Mucosa of descending colon (tissue), 3 donors: ENCODE measurements around the gene TJP1. TPM values are rescaled to one million over a fixed set of nuclear protein-coding genes. Genes with fewer than 3 reads are reported as not detected.
A peak's percentile ranks its signal among the peaks of the same experiment; 100 is the strongest.

ENCODE experiments used
- ATAC-seq: fragments of 200-7000 bp; cut with Tn5 transposase; one replicate; pipeline ENCODE4 v1.9.1; 2020; ENCODE audit warnings: mild to moderate bottlenecking, moderate library complexity
- DNase-seq, 3 donors: peaks; one replicate each; pipeline ENCODE4 v3.0.0-alpha.2; 2020
- H3K36me3 ChIP-seq: fragments of 200-600 bp; one replicate; pipeline ENCODE4 v1.8.0; 2021; ENCODE audit warnings: low read depth, mild to moderate bottlenecking
- H3K4me1 ChIP-seq: fragments of 200-600 bp; one replicate; pipeline ENCODE4 v1.8.0; 2021; ENCODE audit warnings: low read depth, mild to moderate bottlenecking
- H3K4me3 ChIP-seq: fragments of 200-600 bp; one replicate; pipeline ENCODE4 v1.8.0; 2021; ENCODE audit warnings: mild to moderate bottlenecking
- H3K9me3 ChIP-seq: fragments of 200-600 bp; one replicate; pipeline ENCODE4 v1.8.0; 2021; ENCODE audit warnings: mild to moderate bottlenecking
- CTCF ChIP-seq: fragments of 200-600 bp; IDR thresholded peaks from one replicate; pipeline ENCODE4 v1.8.0; 2022; ENCODE audit warnings: antibody characterized with exemption, mild to moderate bottlenecking
- intact Hi-C, 2 donors: fragments of 100-400 bp; cut with DNase I in 1 of 2; cut with micrococcal nuclease in 1 of 2; formaldehyde crosslinking; loops; one replicate each; pipeline versions ENCODE4 v1.11.0 to v1.11.1; 2022; cut with DNase I, micrococcal nuclease
- total RNA-seq, 3 donors: library from RNA; stranded (reverse); fragmentation: NEBNext Ultra II Directional in 2 of 3; extraction: Animal tissue kit (Norgen Biotek cat#: 25700) in 2 of 3; gene quantifications; one replicate each; pipeline versions ENCODE4 v1.2.1 to v1.2.4, GENCODE V29; 2021 to 2023
- donor health status: DM: no; HTN: no; CAD: no; lungs with moderate emphysema.
- donor health status: DM: no; HTN: no; CAD: no.
- donor health status: DM: no; HTN: yes; CAD: no.

Gene TJP1
- total RNA-seq, 3 donors from 2014 or later, result 78.8 to 129 (median 86.9) TPM

DNA sequence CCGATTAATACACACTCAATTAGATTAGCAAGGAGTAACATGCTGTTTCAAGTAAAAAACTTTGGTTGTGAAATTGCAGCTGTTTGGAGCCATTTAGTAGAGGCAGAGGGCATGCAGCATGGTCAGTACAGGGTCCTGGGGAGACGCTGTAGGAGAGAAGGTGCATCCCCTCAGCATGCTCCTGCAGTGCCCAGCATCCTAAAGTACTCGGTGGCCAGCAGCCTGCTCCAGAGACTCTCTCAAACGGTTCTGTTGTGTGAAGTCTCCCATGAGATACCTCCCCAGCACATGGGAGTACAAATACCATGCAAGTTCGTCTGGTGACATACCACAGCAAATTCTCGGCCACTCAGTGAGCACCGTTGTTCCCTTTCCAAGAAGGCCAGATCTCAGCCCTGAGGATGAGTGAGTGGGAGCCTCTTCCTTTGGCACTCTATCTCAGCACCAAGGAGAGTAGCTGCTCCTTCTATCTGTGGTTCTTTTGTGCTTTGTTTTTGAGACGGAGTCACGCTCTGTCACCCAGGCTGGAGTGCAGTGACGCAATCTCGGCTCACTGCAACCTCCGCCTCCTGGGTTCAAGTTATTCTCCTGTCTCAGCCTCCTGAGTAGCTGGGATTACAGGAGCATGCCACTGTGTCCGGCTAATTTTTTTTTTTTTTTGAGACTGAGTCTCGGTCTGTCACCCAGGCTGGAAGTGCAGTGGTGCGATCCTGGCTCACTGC lies 72.7 kb downstream of the TJP1 start:
- ATAC-seq (no peak), DNase-seq (no peak)
- no peaks in the 10 kb centered on the region for H3K4me1 ChIP-seq
- no peaks in the 10 kb centered on the region for H3K9me3 ChIP-seq
- no peaks in the 10 kb centered on the region for H3K36me3 ChIP-seq
- intact Hi-C loops, result no loop called here
- TF ChIP-seq CTCF, result no peak
- H3K4me3 ChIP-seq, result no peak overlapping the region

GRCh38 chr15:29747837-29748417 lies 74.3 kb downstream of the TJP1 start:
- ATAC-seq (no peak), DNase-seq (no peak)
- intact Hi-C loops, result no loop called here
- Histone ChIP-seq H3K4me1 (no peaks in the 10 kb centered on the region), H3K36me3 (no peaks in the 10 kb centered on the region), H3K4me3 (no peak overlapping the region), H3K9me3 (no peaks in the 10 kb centered on the region)
- TF ChIP-seq CTCF, result no peak

DNA sequence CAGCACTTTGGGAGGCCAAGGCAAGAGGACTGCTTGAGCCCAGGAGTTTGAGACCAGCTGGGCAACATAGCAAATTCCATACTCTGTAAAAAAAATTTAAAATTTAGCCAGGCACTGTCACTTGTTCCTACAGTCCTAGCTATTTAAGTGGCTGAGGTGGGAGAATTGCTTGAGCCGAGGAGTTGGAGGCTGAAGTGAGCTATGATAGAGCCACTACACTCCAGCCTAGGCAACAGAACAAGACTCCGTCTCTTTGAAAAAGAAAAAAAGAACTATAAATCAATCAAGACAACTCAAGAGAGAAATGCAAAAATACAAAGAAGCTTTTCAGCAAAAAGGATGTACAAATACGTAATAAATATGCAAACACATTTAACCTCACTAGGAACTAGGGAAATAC lies 78.8 kb downstream of the TJP1 start:
- H3K9me3 ChIP-seq, result no peaks in the 10 kb centered on the region
- H3K4me1 ChIP-seq, result no peaks in the 10 kb centered on the region
- ATAC-seq (no peak), DNase-seq (no peak)
- TF ChIP-seq CTCF, result no peak
- H3K36me3 ChIP-seq, result no peaks in the 10 kb centered on the region
- H3K4me3 ChIP-seq, result no peak overlapping the region
- intact Hi-C loops, result no loop called here

DNA sequence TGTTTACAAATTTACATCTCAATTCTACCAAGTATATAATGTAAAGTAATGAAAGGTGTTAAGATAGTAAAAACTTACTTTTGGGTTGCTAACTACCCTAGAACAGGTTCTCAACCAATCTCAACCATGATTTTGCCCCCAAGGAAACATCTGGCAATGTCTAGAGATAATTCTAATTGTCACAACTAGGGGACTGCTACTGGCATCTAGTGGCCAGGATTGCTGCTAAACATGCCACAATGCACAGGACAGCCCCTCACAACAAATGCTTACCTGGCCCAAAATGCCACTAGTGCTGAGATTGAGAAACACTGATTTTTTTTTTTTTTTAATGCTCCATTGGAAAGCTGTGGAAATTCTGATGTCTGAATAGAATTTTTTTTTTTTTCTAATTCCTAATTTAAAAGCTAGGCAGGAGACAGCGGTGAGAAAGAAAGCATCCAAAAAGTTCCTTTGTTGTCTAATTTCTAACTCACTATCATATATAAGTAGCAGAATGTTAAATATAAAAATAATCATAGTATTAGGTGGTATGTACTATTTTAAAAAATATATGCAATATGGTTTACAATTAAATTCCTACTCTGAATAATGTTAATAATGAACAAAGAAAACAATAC lies 81.5 kb downstream of the TJP1 start:
- TF ChIP-seq CTCF, result no peak
- Histone ChIP-seq H3K9me3 (no peaks in the 10 kb centered on the region), H3K4me1 (no peaks in the 10 kb centered on the region), H3K4me3 (no peak overlapping the region), H3K36me3 (no peaks in the 10 kb centered on the region)
- intact Hi-C loops, result no loop called here
- peak in 1 of 3 donors; percentile 40 for DNase-seq
- no peak for ATAC-seq

DNA sequence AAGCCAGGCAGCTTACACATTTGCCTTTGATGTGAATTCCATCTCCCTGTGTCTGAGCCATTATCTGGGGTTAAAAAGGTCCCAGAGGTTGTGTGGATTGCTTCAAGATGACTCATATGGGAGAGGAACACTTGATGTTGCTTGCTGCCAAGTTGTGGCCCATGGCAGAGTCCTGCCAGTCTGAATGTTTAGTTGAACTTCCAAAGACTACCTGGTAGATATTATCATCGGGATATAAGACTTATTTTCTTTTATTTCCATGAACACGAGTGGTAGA lies 85.6 kb downstream of the TJP1 start:
- Histone ChIP-seq H3K36me3 (no peaks in the 10 kb centered on the region), H3K4me1 (no peaks in the 10 kb centered on the region), H3K4me3 (no peak overlapping the region), H3K9me3 (no peaks in the 10 kb centered on the region)
- intact Hi-C loops, result loop anchor here in 1 of 2 donors (10.0 kb wide), 1 partner anchor 188 kb away; no protein-coding TSS in a partner anchor
- no peak for TF ChIP-seq CTCF
- DNase-seq (no peak), ATAC-seq (peak; percentile 50)
